ENCODE results near the gene SEC14L2. TPM values are rescaled to one million over a fixed set of nuclear protein-coding genes. Genes with fewer than 3 reads are reported as not detected.

The SEC14L2 gene
- 1.3 TPM for total RNA-seq
- long read RNA-seq, full-length matches to known transcripts: 2 of 4 reads
- long read RNA-seq, partial matches to known transcripts: 0 of 4 reads
- long read RNA-seq, other reads (novel, unspliced or antisense): 2 of 4 reads

GRCh38 chr22:30396871-30397655 lies at the start of gene SEC14L2:
Gene SEC14L2 (plus strand): TSS chr22:30397018. CDS start chr22:30397117, 99 bp downstream.
- DNase-seq (ENCODE audit: low spot score): peak; percentile 79
- intact Hi-C loops (cut with DNase I): no loop called here

GRCh38 chr22:30347255-30347892 lies 49.4 kb upstream of the SEC14L2 start:
- intact Hi-C loops (cut with DNase I): no loop called here
- no peak for DNase-seq (ENCODE audit: low spot score)

- DNase-seq (ENCODE audit: low spot score): no peak
Measured at GRCh38 chr22:30348404-30348803, 48.4 kb upstream of the SEC14L2 start.

DNA sequence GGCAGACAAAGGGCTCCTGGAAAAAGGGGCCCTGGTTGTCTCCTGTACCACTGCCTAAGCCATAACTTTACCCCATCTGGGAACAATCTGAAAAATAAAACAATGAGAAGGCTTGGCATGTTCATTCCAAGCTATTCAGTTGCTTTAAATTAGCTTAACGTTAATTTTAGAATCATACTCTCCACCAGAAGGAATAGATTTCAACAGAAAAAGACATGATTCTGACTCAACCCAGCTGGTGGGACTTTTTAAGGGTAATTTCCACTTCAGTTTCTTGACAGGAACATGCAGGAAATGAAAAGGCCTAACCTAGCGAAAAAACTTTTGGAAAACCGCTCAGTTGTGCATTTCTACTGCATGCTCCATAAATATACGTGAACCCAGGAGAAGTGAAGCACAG lies 48.0 kb upstream of the SEC14L2 start:
- intact Hi-C loops (cut with DNase I): no loop called here
- DNase-seq (ENCODE audit: low spot score): no peak

More at GRCh38 chr22:30348404-30348803, 48.4 kb upstream of the SEC14L2 start:
- intact Hi-C loops (cut with DNase I): no loop called here

DNA sequence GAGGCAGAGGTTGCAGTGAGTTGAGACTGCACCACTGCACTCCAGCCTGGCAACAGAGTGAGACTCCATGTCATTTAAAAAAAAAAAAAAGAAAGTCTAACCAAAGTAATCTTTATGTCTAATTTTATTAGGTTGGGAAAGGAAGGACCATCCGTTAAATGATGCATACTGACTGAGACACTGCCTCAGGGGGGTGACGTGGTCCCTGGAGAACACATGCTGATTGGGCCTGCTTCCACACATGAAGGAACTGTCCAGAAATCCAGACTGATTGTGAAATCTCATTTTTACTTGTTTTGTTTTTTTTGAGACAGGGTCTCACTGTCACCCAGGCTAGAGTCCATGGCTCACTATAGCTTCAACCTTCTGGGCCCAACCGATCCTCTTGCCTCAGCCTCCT lies 45.6 kb upstream of the SEC14L2 start:
- intact Hi-C loops (cut with DNase I): no loop called here
- no peak for DNase-seq (ENCODE audit: low spot score)

GRCh38 chr22:30354644-30355043 lies 42.2 kb upstream of the SEC14L2 start:
- intact Hi-C loops (cut with DNase I): no loop called here
- no peak for DNase-seq (ENCODE audit: low spot score)

DNA sequence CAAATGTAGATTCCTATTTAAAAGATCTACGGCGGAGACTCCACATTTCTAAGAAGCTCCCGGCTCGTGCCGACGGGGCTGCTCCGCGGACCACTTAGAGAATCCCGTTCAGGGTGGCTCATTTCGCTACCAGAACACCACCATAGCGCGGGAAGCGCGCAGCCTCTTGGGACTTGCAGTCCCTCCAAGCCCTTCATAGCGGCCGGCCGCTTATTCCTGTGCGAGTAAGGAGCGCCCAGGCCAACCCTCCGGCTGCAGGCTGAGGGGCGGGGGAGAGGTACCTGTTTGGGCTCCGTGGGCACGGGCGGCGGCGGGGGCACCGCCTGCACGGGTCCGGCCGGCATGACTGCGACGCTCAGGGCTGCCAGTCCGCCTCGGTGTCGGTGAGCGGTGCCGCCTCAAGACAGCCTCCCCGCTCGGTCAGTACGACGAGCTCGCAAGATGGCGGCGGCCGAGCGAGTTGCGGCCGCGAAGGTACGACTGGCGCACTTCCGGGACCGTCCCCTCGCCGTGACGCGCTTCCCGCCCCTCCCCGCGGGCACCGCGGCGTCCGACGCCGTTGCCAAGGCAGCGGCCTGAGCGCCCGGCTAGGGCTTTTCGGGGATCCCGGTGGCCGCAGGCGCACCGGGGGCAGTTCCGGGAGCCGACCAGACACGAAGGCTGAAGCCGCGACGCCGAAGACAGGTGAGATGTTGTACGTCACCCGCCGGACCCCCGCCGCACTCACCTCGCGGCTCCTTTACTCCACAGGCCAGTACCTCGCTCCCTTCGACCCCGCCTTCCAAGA lies 40.2 kb upstream of the SEC14L2 start, which contains the start of the genes CCDC157 and SF3A1:
TSS of gene CCDC157 (plus strand) at position 559 of the 787 bp plus-strand sequence. CDS start 8,994 bp downstream, outside the sequence.
TSS of gene SF3A1 (minus strand) at position 446 of the 787 bp plus-strand sequence. CDS start at position 344, 102 bp downstream.
- peak; percentile 95 for DNase-seq (ENCODE audit: low spot score)
- intact Hi-C loops (cut with DNase I): loop anchor here (1.0 kb wide), 2 partner anchors 31 to 67 kb away; partner anchors contain the start of genes CASTOR1 and RNF215

GRCh38 chr22:30357236-30357570 lies 39.6 kb upstream of the SEC14L2 start:
- DNase-seq (ENCODE audit: low spot score): no peak
- intact Hi-C loops (cut with DNase I): no loop called here

DNA sequence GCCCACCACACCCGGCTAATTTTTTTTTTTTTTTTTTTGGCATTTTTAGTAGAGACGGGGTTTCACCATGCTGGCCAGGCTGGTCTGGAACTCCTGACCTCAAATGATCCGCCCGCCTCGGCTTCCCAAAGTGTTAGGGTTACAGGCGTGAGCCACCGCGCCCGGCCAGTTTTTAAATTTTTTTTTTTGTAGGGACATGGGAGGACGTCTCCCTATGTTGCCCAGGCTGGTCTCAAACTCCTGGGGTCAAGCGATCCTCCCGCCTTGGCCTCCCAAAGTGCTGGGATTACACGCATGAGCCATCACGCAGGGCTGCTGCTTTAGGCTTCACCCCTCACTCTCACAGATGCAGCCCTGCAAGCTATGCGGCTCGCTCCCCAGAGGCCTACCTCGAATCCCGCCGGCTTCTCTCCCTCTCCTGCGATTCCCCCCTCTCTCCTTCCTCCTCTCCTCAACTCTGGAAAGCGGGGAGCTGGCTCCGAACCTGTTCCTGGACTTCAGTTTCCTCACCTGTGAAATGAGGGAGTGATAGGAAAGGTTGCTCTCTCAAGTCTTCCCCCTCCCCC lies 39.1 kb upstream of the SEC14L2 start:
- intact Hi-C loops (cut with DNase I): no loop called here
- DNase-seq (ENCODE audit: low spot score): no peak

DNA sequence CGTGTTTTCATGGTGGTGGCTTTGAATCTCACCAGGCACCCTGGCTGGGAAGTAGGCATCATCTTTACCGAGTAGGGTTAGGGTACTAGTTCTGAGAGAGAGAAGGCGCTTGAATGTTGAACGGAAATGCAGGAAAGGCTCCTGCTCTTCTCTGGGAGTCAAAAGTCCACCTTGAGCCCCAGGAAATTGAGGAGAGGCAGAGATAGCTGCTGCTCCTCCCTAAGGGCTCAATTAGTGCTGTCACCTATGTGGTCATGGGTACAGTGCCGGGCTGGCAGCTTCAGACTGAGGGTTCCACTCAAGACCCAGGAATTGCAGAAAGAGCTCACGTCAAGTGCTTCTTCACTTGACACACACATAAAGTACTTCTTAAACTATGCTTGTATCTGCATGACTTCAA lies 38.3 kb upstream of the SEC14L2 start:
- intact Hi-C loops (cut with DNase I): no loop called here

GRCh38 chr22:30361916-30362650 lies 34.7 kb upstream of the SEC14L2 start:
- DNase-seq (ENCODE audit: low spot score): no peak
- intact Hi-C loops (cut with DNase I): no loop called here

More for the DNA sequence above, 38.3 kb upstream of the SEC14L2 start:
- DNase-seq (ENCODE audit: low spot score): no peak

DNA sequence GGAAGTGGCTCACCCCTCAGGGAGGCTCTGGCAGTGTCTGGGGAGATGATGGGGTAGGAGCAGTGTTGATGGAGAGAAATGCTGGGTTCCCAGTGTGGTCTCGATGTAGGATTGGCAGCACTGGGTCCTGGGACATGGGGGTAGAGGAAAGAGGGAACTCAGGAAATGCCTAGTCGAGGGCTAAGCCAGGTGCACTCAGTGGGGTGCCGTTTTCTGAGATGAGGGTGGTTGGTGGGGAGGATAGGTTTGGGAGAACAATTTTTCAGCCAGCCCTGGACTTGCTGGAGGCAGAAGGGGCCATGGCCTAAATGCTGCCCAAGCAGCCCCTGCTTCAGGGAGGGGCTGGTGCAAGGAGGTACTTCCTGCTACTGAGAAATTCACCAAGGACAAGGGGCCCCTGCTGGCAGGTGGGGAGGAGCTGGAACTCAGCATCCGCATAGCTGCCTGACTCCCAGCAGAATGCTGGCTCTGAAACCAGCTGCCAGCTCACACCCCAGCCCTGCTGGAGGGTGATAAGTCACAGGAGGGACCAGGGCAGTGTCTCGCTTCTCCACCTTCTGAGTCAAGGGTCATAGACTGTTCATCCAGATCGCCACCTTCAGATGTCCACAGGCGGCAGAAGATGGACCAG lies 34.1 kb upstream of the SEC14L2 start:
- no peak for DNase-seq (ENCODE audit: low spot score)
- intact Hi-C loops (cut with DNase I): no loop called here

DNA sequence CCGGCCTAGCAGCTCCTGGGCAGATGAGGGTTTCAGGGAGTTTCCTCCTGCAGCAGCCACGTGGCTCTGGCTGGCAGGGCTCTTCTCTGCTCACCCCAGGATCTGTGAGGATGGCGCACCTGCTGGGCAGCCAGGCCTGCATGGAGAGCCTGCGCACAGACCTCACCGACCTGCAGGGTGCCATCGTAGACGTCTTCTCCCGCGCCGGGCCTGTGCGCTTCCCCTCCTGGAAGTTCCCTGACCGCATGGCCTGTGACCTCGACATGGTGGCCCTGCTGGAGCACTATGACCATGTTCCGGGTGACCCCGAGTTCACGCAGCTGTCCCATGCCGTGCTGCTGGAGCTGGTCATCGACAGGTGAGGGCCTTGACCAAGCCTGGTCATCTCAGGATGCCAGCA lies 30.9 kb upstream of the SEC14L2 start:
- no peak for DNase-seq (ENCODE audit: low spot score)
- intact Hi-C loops (cut with DNase I): no loop called here

GRCh38 chr22:30368420-30368819 lies 28.4 kb upstream of the SEC14L2 start:
- intact Hi-C loops (cut with DNase I): no loop called here
- DNase-seq (ENCODE audit: low spot score): no peak

DNA sequence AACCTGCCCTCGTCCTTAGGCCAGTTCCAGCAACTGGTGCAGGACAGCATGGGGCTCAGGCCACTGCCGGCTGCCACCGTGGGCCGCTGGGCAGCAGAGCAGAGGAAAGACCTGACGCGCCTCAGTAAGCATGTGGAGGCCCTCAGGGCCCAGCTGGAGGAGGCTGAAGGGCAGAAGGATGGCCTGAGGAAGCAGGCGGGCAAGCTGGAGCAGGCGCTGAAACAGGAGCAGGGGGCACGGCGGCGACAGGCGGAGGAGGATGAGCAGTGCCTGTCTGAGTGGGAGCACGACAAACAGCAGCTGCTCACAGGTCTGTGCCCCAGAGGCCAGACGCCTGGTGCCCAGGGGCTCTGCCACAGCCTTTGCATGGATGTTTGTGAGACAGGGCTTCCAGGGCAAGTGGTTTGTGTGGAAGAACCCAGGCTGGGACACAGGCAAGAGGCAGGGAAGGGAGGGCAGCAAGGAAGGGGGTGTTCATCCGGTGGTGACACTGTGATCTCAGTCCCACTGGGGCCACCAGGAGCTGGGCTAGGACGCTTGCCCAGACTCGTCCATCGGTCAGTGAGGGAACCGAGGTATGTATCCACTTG lies 26.1 kb upstream of the SEC14L2 start:
- intact Hi-C loops (cut with DNase I): no loop called here
- no peak for DNase-seq (ENCODE audit: low spot score)

GRCh38 chr22:30371321-30371720 lies 25.5 kb upstream of the SEC14L2 start:
- no peak for DNase-seq (ENCODE audit: low spot score)
- intact Hi-C loops (cut with DNase I): no loop called here

- no peak for DNase-seq (ENCODE audit: low spot score)
Measured at GRCh38 chr22:30371981-30372380, 24.8 kb upstream of the SEC14L2 start.

DNA sequence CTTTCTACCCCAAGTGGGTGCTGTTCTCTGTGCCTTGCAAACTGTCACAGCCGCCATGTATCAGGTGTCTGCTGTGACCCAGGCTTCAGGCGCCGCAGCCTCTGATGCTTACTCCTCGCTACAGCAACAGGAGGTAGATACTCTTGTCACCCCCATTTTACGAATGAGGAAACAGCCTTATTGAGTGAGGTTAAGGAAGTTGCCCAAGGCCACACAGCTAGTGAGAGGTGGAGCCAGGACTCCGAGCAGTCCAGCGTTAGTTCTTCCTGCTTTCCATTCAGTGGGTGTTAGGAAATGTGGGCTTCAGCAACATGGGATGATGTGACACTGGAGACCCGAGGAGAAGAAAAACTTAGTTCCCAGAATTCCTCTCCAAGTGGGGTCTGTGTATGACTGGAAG lies 23.9 kb upstream of the SEC14L2 start:
- intact Hi-C loops (cut with DNase I): no loop called here
- DNase-seq (ENCODE audit: low spot score): no peak

More at GRCh38 chr22:30371981-30372380, 24.8 kb upstream of the SEC14L2 start:
- intact Hi-C loops (cut with DNase I): no loop called here

Data from cardiac septum (tissue), 1 donor.